Measurements from ENCODE around the gene SHBG. TPM values are rescaled to one million over a fixed set of nuclear protein-coding genes. Genes with fewer than 3 reads are reported as not detected.

SHBG gene
- total and polyA plus RNA-seq, 2 of the 8 experiments (the other 6 are each of a cell fraction or from before 2014, with no cell fraction given), result 1.1 to 1.2 TPM

GRCh38 chr17:7633093-7633492 is 3.2 kb downstream of the SHBG start:
- Histone ChIP-seq H3K4me3 (ENCODE audit: extremely low read depth in 1 of 4, insufficient read depth in 2 of 4, low read depth in 3 of 4, low read length in 4 of 4) (no peak overlapping the region), H2BK120ac (replicated peaks; ENCODE audit: low read depth, low read length) (no peak overlapping the region), H3K23me2 (ENCODE audit: low read depth, low read length) (no peaks in the 10 kb centered on the region), H4K20me1 (replicated peaks in 1 of 2; ENCODE audit: control insufficient read depth in 1 of 2, insufficient read depth in 2 of 2, low read length in 2 of 2) (no peaks in the 10 kb centered on the region), H4K91ac (replicated peaks; ENCODE audit: insufficient read length, low read length) (no peak overlapping the region), H3K27ac (ENCODE audit: low read depth, low read length) (no peak overlapping the region), H3K27me3 (replicated peaks in 1 of 4; ENCODE audit: control insufficient read depth in 3 of 4, extremely low read depth in 1 of 4, insufficient read depth in 3 of 4, low read length in 3 of 4) (no peaks in the 10 kb centered on the region), H2BK5ac (ENCODE audit: low read depth, low read length) (peak overlapping the region; percentile 20; the same call in 1 of the 2 replicates), H2AFZ (ENCODE audit: low read length) (0 out of 2 replicates have a peak overlapping the region, but pooled peaks have one; percentile 82), H2BK15ac (ENCODE audit: low read length) (peak overlapping the region; percentile 48; the same call in 1 of the 2 replicates), H3K23ac (ENCODE audit: insufficient read length) (no peak overlapping the region), H4K8ac (ENCODE audit: extremely low read depth, insufficient read depth, low read length) (no peak overlapping the region), H2AK5ac (ENCODE audit: low read depth, low read length) (0 out of 2 replicates have a peak overlapping the region, but pooled peaks have one; percentile 14), H3K9ac (replicated peaks in 1 of 4; ENCODE audit: extremely low read depth in 1 of 4, low read depth in 3 of 4, low read length in 3 of 4) (no peak overlapping the region), H3K9me3 (ENCODE audit: insufficient read depth in 2 of 2, low read depth in 1 of 2, low read length in 1 of 2) (no peaks in the 10 kb centered on the region), H3K79me2 (ENCODE audit: control insufficient read depth in 1 of 2, insufficient read depth in 2 of 2, low read length in 2 of 2) (no peaks in the 10 kb centered on the region), H2BK20ac (ENCODE audit: low read length) (no peak overlapping the region), H4K5ac (ENCODE audit: insufficient read length, low read depth, low read length) (no peak overlapping the region), H2BK12ac (ENCODE audit: low read depth, low read length) (0 out of 2 replicates have a peak overlapping the region, but pooled peaks have one; percentile 62), H3K18ac (ENCODE audit: extremely low read depth, low read length) (no peak overlapping the region), H3K4me2 (ENCODE audit: insufficient read depth in 1 of 2, low read depth in 2 of 2, low read length in 2 of 2) (no peak overlapping the region), H3K4me1 (replicated peaks in 1 of 4; ENCODE audit: control insufficient read depth in 3 of 4, insufficient read depth in 4 of 4, low read length in 3 of 4) (peaks cover 0 to 12% (median 3%) of the 10 kb centered on the region in 4 experiments; a peak in 3 of 7 replicates), H3K79me1 (ENCODE audit: low read depth, low read length) (no peaks in the 10 kb centered on the region), H3K4ac (replicated peaks; ENCODE audit: insufficient read length, low read depth, low read length) (no peak overlapping the region), H3K56ac (replicated peaks; ENCODE audit: insufficient read length, low read depth, low read length) (no peak overlapping the region), H3K14ac (ENCODE audit: insufficient read length) (no peak overlapping the region), H3K36me3 (ENCODE audit: control insufficient read depth in 2 of 4, insufficient read depth in 4 of 4, low read length in 3 of 4) (no peaks in the 10 kb centered on the region)
- no peak for DNase-seq (ENCODE audit: low read depth in 1 of 2, low spot score in 2 of 2)
- CTCF ChIA-PET (ENCODE audit: partially characterized antibody), result interaction anchor here (0.7 to 15.7 kb wide), 20 partner anchors 9 to 296 kb away, joined by 3 to 332 read pairs (median 8); partner anchors contain the start of genes ATP1B2, CD68, DNAH2 and EFNB3
- WGBS, 2 experiments (ENCODE audit: extremely low coverage in 1 of 2, insufficient coverage in 1 of 2, insufficient read length in 1 of 2, insufficient replicate concordance in 2 of 2, low coverage in 1 of 2, low lambda C conversion rate in 2 of 2, missing lambda C conversion rate in 1 of 2), result 88% methylated on average over 2 of the region's 2 CpGs; no CpG with 5 or more reads in 1 of the 2 experiments
- POLR2A ChIA-PET (ENCODE audit: partially characterized antibody), result interaction anchor here (0.9 to 79.4 kb wide), 8 partner anchors 18 to 80 kb away, joined by 3 to 2272 read pairs (median 4); partner anchors contain the start of genes ATP1B2, FXR2, MPDU1 and SOX15
- no peak for FAIRE-seq
- TF ChIP-seq RAD21 (IDR thresholded peaks at IDR 0.05 in 1 of 2, conservative IDR thresholded peaks at IDR 0.05 in 1 of 2; ENCODE audit: low read depth in 2 of 2, low read length in 2 of 2) (peak in 1 of 2 experiments; percentile 20; a peak in 1 of 4 replicates), KDM4A (IDR thresholded peaks at IDR 0.05; ENCODE audit: low read depth, low read length, severe bottlenecking) (no peak), ZNF274 (IDR thresholded peaks at IDR 0.05; ENCODE audit: borderline replicate concordance, extremely low read depth, low read length) (no peak), TEAD4 (IDR thresholded peaks at IDR 0.05; ENCODE audit: low read depth, low read length) (no peak), EGR1 (IDR thresholded peaks at IDR 0.05; ENCODE audit: borderline replicate concordance, low read depth, low read length) (no peak), CTCF (IDR thresholded peaks at IDR 0.05; ENCODE audit: control extremely low read depth in 1 of 3, insufficient read depth in 1 of 3, low read depth in 1 of 3, low read length in 3 of 3) (peak; percentile 41 to 47 (median 47)), SP2 (IDR thresholded peaks at IDR 0.05; ENCODE audit: low read length) (no peak), SAP30 (IDR thresholded peaks at IDR 0.05; ENCODE audit: insufficient read depth, insufficient replicate concordance, low read length) (no peak), TAF7 (optimal IDR thresholded peaks at IDR 0.05; ENCODE audit: borderline replicate concordance, low read depth, low read length) (no peak), KDM5A (IDR thresholded peaks at IDR 0.05; ENCODE audit: low read length) (no peak)
